ENCODE results near the gene BICRAL. TPM values are rescaled to one million over a fixed set of nuclear protein-coding genes. Genes with fewer than 3 reads are reported as not detected.
A peak's percentile ranks its signal among the peaks of the same experiment; 100 is the strongest.
"Not testable (repeated sequence)": the region's sequence is repeated elsewhere in the genome, so short reads cannot be mapped to it uniquely, and the experiment has no call there.

Gene BICRAL
- total and polyA plus RNA-seq, 2 donors (not counting 1 experiment from before 2014, with no cell fraction given) = 6.9 to 11.5 TPM

DNA sequence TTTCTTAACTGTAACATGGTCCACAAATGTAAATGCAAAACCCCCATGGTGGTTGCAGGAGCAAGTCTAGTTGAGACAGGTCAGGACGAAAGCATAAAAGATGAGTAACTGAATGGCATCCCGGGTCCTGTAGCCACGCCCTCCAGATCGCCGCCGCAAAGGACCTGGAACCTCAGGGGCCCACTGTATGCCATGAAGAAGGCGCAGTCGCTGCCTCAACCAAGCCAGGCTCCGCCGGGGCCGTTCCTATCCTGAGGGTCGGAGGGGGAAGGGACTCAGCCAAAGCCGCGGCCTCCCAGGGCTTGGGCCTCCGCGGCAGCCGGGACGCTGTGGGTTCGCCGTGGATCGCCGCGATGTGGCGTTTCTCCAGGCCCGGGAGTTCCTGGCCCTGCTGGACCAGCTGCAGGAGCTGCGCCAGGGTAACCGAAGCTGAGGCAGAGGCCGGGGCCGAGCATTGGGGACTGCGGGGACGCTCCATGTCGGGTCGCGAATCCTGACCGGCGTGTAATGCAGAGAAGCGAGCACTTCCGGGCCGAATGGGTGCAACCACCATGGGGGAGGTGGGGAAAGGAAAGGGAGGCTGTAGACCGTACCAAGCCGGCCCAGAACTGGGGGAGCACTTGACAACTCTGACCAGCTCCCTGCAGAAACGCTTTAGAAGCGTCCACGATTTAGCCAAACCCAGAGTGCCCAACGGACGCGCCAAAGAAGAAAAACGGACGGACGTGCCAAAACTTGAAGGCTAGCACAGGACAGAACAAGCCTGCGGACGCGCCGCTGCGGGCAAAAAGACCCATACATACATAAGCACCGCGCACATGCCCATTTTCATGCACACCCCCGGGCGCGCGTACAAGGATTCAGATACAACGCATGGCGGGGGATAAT is 108.7 kb downstream of the BICRAL start:
- peak overlapping the region; percentile 75 to 86 (median 81) for H3K4me3 ChIP-seq (replicated peaks in 1 of 4; ENCODE audit: control extremely low read depth in 1 of 4, insufficient read depth in 1 of 4, low read depth in 3 of 4, low read length in 4 of 4)
- peak overlapping the region; percentile 90 for H2AFZ ChIP-seq (ENCODE audit: low read length)
- H3K36me3 ChIP-seq (ENCODE audit: control insufficient read depth, insufficient read depth, low read length) = peaks cover 3% of the 10 kb centered on the region
- H4K20me1 ChIP-seq (ENCODE audit: control insufficient read depth, extremely low read depth, insufficient read depth, low read length) = no peaks in the 10 kb centered on the region
- no peaks in the 10 kb centered on the region for H3K9me3 ChIP-seq (ENCODE audit: control insufficient read depth, insufficient read depth, low read depth, low read length)
- H3K27me3 ChIP-seq (ENCODE audit: control insufficient read depth, insufficient read depth, low read length) = no peaks in the 10 kb centered on the region
- peak overlapping the region; percentile 84 for H3K9ac ChIP-seq (ENCODE audit: insufficient read depth, low read length)
- H3K4me2 ChIP-seq (ENCODE audit: extremely low read depth, insufficient read depth, low read length) = peak overlapping the region; percentile 94
- peak overlapping the region; percentile 95 for H3K27ac ChIP-seq (ENCODE audit: insufficient read depth, low read length)
- DNase-seq (ENCODE audit: low read depth in 2 of 2) = peak; percentile 98 to 99
- peaks cover 5% of the 10 kb centered on the region for H3K4me1 ChIP-seq (ENCODE audit: control insufficient read depth, extremely low read depth, insufficient read depth, low read length)
- no peak for TF ChIP-seq EZH2 (IDR thresholded peaks at IDR 0.05; ENCODE audit: low read length, missing control alignments)
- TF ChIP-seq, protein P1, sequence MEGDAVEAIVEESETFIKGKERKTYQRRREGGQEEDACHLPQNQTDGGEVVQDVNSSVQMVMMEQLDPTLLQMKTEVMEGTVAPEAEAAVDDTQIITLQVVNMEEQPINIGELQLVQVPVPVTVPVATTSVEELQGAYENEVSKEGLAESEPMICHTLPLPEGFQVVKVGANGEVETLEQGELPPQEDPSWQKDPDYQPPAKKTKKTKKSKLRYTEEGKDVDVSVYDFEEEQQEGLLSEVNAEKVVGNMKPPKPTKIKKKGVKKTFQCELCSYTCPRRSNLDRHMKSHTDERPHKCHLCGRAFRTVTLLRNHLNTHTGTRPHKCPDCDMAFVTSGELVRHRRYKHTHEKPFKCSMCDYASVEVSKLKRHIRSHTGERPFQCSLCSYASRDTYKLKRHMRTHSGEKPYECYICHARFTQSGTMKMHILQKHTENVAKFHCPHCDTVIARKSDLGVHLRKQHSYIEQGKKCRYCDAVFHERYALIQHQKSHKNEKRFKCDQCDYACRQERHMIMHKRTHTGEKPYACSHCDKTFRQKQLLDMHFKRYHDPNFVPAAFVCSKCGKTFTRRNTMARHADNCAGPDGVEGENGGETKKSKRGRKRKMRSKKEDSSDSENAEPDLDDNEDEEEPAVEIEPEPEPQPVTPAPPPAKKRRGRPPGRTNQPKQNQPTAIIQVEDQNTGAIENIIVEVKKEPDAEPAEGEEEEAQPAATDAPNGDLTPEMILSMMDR (conservative IDR thresholded peaks at IDR 0.05 in 1 of 2, IDR thresholded peaks at IDR 0.05 in 1 of 2; ENCODE audit: low read depth in 1 of 2, low read length in 2 of 2) = no peak
- no peaks in the 10 kb centered on the region for H3K79me2 ChIP-seq (ENCODE audit: control insufficient read depth, insufficient read depth, low read length)

DNA sequence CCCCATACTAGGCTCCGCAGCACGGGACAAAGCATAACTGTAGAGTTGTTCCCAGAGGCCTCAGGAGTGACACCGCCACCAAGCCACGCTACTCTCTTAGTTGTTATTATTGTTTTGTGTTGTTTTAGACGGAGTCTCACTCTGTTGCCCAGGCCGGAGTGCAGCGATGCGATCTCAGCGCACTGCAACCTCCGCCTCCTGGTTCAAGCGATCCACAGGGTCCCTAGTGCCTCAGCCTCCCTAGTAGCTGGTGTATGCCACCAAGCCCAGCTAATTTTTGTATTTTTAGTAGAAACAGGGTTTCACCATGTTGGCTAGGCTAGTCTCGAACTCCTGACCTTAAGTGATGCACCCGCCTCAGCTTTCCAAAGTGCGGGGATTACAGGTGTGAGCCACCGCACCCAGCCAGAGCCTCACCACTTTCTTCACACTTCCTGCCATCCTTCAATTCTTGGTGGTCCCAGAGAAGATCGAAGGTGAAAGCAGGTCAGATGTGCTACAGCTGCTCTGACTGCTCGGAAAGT is 109.4 kb downstream of the BICRAL start:
- DNase-seq (ENCODE audit: low read depth in 2 of 2) = no peak
- no peaks in the 10 kb centered on the region for H3K9me3 ChIP-seq (ENCODE audit: control insufficient read depth, insufficient read depth, low read depth, low read length)
- TF ChIP-seq, protein P1 (conservative IDR thresholded peaks at IDR 0.05 in 1 of 2, IDR thresholded peaks at IDR 0.05 in 1 of 2; ENCODE audit: low read depth in 1 of 2, low read length in 2 of 2) = no peak
- no peak for TF ChIP-seq EZH2 (IDR thresholded peaks at IDR 0.05; ENCODE audit: low read length, missing control alignments)
- no peaks in the 10 kb centered on the region for H3K79me2 ChIP-seq (ENCODE audit: control insufficient read depth, insufficient read depth, low read length)
- H3K9ac ChIP-seq (ENCODE audit: insufficient read depth, low read length) = no peak overlapping the region
- H3K36me3 ChIP-seq (ENCODE audit: control insufficient read depth, insufficient read depth, low read length) = no peaks in the 10 kb centered on the region
- no peaks in the 10 kb centered on the region for H4K20me1 ChIP-seq (ENCODE audit: control insufficient read depth, extremely low read depth, insufficient read depth, low read length)
- no peaks in the 10 kb centered on the region for H3K27me3 ChIP-seq (ENCODE audit: control insufficient read depth, insufficient read depth, low read length)
- peak overlapping the region; percentile 90 for H2AFZ ChIP-seq (ENCODE audit: low read length)
- peaks cover 5% of the 10 kb centered on the region for H3K4me1 ChIP-seq (ENCODE audit: control insufficient read depth, extremely low read depth, insufficient read depth, low read length)
- H3K27ac ChIP-seq (ENCODE audit: insufficient read depth, low read length) = peak overlapping the region; percentile 95
- peak overlapping the region; percentile 94 for H3K4me2 ChIP-seq (ENCODE audit: extremely low read depth, insufficient read depth, low read length)
- H3K4me3 ChIP-seq (replicated peaks in 1 of 4; ENCODE audit: control extremely low read depth in 1 of 4, insufficient read depth in 1 of 4, low read depth in 3 of 4, low read length in 4 of 4) = peak overlapping the region; percentile 75 to 86 (median 81)

DNA sequence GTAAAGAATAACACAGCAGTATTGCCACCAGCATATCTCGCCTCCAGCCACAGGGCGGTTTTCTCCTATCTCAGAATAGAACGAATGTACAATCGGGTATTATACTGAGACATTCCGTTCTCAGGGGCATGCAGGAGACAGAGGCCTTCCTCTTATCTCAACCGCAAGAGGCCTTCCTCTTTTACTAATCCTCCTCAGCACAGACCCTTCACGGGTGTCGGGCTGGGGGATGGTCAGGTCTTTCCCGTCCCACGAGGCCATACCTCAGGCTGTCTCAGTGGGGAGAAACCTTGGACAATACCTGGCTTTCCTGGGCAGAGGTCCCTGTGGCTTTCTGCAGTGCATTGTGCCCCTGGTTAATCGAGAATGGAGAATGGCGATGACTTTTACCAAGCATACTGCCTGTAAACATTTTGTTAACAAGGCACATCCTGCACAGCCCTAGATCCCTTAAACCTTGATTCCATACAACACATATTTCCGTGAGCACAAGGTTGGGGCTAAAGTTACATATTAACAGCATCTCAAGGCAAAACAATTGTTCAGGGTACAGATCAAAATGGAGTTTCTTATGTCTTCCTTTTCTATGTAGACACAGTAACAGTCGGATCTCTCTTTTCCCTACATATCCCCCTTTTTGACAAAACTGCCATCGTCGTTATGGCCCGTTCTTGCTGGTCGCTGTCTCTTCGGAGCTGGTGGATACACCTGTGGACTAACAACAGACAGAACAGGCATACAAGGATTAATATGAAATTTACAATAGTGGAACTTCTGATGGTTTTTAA is 112.4 kb downstream of the BICRAL start:
- H3K4me2 ChIP-seq (ENCODE audit: extremely low read depth, insufficient read depth, low read length); H4K20me1 ChIP-seq (ENCODE audit: control insufficient read depth, extremely low read depth, insufficient read depth, low read length); H3K9me3 ChIP-seq (ENCODE audit: control insufficient read depth, insufficient read depth, low read depth, low read length); H3K36me3 ChIP-seq (ENCODE audit: control insufficient read depth, insufficient read depth, low read length); H3K27ac ChIP-seq (ENCODE audit: insufficient read depth, low read length); H3K27me3 ChIP-seq (ENCODE audit: control insufficient read depth, insufficient read depth, low read length); H3K4me3 ChIP-seq (replicated peaks in 1 of 4; ENCODE audit: control extremely low read depth in 1 of 4, insufficient read depth in 1 of 4, low read depth in 3 of 4, low read length in 4 of 4); H3K9ac ChIP-seq (ENCODE audit: insufficient read depth, low read length); DNase-seq (ENCODE audit: low read depth in 2 of 2); H3K4me1 ChIP-seq (ENCODE audit: control insufficient read depth, extremely low read depth, insufficient read depth, low read length); H3K79me2 ChIP-seq (ENCODE audit: control insufficient read depth, insufficient read depth, low read length); H2AFZ ChIP-seq (ENCODE audit: low read length): not testable (repeated sequence)
